GM19025 (cell line): ENCODE results near the gene FAIM2.
"Not testable (repeated sequence)": the region's sequence is repeated elsewhere in the genome, so short reads cannot be mapped to it uniquely, and the experiment has no call there.

ENCODE experiments used
- ATAC-seq: cut with Tn5 transposase; IDR thresholded peaks from one replicate; pipeline ENCODE4 v1.9.1; 2021; ENCODE audit warnings: mild to moderate bottlenecking, low read depth, moderate library complexity; ENCODE audit not compliant: unreplicated experiment

Gene FAIM2

DNA sequence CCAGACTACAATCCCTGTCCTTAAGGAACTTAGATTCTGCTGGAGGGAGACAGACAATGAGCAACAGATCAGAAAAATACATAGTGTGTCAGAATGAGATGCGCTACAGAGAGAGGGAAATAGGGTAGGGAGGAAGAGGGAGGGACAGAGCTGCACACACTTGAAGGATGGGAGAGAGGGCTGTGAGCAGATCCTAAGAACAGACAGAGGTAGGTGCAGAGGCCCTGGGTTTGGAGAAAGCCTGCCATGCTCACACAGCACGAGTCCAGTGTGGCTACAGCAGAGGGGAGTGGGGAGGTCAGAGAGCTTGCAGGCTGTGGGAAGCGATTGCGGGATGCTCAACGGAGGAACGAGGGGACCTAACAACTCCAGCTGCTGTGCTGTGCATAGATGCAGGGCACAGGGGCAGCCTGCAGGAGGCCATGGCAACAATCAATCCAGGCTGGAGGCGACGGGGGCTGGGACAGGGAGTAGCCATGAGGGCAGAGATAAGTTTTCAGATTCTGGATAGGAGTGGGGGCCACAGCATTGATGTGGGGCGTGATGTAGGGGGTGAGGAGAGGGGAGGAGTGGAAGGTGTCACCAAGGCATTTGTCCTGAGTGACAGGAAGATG, 20.7 kb downstream of the FAIM2 start:
- no peak for ATAC-seq

DNA sequence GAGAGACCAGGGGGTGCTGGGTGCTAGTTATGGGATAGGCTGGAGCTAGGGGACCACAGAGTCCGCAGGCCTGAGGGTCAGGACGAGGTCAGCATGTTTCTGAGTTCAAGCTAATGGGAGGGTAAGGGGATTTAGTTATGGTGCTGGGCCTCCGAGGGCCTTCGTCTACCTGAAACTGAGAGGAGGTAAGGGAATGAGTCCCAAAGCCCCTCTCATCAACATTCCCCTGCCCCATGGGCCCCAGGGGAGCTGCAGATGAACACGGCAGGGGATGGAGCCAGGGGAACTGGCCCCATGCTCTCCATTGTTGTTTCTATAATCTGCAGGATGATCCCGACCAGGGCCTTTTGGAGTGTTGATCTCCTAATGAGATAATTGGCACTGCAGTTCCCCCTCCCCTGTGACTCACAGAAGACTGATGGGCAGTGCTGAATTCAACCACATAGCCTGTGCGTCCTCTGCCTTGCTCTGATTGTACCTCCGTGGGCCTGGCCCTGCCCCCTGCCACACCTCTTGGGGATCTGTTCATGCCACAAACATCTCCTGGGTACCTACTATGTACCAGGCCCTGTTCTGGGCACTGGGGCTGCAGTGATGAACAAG, 21.4 kb downstream of the FAIM2 start:
- no peak for ATAC-seq

DNA sequence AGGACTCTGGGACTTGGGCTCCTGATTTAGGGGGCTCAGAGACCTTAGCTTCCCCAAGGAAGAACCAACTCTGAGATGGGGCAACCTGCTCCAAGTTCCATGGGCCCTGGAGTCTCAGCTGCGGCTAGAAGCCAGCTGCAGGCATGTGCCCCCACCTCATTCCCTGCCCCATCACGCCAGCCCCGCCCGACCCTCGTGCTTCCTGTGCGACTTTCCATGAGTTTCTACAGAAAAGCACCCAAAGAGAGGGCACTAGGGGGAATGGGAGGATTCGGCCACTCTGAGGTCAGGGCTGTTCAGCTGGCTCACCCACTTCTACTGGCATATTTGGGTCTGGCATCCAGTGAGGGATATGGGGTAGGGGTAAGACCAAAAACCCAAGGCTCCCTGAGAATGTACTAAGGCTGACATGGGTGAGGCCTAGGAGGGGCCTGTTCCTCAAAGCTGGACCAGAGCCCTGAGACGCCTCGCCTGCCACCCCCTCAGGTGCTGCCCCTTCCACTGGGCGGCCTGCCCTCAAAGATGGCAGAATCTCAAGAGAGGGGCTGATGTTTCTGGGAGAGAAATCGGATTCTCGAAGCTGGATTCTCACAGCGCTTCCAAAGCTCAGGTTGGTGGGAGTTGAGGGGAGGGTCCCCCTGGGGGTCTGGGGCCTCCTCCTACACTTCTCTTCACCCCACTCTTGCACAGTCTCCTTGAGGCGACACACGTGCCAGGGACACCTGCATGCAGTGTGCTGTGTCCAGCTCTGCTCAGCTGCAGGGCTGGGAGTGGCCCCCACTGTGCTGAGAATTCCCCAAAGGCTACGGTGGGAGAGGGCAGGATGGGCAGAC, 22.1 kb downstream of the FAIM2 start:
- no peak for ATAC-seq

DNA sequence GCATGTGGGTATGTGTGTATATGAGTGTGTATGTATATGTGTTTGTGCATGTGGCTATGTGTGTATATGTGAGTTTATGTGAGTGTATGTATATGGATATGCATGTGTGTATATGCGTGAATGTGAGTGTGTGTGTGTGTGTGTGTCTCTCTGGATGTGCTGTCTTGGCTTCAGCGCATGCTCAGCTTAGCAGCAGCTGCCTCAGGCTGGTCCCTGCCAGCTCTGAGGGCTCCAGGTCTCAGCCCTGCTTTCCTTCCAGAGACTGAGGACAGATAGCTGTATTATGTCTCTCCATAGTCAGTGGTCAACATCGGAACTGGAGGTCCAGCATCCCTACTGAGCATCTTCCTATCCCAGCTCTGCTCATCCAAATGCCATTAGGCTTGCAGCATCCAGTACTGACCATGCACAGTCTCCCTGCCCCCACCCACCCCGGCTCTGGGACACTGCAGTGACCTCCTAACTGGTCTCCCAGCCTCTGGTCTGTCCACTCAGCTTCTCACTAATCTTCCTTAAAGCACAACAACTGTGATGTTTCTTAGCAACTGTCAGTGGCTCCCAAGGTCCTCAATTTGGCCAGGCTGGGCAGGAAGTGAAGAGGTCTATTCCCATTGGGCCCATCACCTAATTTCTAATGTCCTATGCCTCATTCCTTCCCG, 22.8 kb downstream of the FAIM2 start:
- no peak for ATAC-seq

DNA sequence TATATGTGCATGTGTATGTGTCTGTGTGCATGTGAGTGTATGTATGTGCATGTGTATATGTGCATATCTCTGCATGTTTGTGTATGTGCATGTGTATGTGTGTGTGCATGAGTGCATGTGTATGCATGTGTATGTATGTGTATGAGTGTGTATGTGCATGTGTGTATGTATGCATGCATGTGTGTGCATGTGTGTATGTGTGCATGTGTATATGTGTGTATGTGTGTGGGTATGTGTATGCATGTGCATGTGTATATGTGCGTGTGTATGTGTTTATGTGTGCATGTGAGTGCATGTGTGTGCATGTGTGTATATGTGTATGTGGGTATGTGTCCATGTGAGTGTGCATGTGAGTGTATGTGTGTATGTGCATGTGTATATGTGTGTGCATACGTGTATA, 24.6 kb downstream of the FAIM2 start:
- ATAC-seq = not testable (repeated sequence)

DNA sequence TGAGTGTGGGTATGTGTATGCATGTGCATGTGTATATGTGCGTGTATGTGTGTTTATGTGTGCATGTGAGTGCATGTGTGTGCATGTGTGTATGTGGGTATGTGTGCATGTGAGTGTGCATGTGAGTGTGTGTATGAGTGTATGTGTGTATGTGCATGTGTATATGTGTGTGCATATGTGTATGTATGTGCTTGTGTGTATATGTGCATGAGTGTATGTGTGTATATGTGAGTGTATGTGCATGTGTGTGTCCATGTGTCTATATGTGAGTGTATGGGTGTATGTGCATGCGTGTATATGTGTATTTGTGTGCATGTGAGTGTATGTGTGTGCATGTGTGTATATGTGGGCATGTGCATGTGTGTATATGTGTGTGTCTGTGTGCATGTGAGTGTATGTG, 25.7 kb downstream of the FAIM2 start:
- ATAC-seq = no peak

DNA sequence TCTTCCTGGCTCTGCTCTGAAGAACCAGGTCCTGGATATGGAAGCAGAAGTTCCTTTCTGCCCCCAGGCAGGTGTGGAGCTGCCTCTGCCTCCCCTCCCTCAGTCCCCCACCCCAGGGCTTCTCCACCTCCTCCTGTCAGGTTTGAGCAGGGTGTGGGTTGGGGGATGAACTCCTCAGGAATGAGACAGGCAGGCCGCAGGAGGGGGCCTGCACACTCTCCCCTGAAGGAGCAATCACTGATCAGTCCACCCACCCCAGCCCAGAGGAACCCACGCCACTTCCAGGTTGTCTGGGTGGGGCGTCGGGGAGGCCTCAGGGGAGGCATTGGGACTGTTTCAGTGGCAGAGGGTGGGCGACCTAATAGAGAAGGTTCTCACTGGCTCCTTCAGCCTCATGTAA, 26.6 kb downstream of the FAIM2 start:
- ATAC-seq = no peak

DNA sequence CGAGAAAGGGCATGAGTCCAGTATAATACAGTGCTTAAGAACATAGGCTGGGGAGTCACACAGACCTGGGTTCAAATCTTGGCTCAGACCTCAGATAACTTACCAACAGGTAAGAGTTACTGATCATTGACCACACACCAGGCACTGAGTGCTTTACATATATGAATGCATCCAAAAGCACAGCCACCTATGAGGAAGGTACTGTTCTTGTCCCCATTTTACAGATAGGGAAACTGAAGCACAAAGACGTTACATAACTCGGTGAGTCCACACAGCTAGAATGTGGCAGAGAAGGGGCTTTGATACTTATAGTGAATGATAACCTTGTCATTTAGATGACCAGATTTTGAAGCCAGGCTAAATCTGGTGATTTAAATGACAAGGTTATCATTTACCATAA, 27.6 kb downstream of the FAIM2 start:
- no peak for ATAC-seq

DNA sequence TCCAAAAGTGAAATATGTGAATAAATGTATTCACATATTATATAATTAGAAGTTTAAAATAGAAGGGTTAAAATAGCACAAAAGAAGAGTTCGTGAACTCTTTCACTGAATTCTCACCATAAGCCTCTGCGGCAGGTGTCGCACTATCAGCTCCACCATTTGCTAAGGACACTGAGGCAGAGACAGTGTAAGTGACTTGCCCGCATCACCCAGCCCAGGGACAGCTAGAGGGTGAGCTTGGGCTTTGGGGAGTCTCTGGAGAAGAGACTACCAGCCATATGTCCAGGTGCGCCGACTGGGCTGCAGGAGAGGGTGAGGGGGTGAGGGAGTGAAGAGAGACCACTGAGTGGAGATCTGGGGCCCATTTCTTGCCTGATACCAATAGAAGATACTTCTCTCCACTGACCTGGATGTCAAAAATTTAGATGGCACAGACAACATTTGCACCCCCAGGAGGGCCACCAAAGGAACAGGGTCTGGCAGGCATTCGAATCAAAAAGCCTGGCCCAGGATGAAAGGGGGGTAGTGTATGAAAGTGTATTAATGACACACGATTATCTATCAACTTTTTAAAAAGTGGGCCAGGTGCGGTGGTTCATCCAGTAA, 28.5 kb downstream of the FAIM2 start:
- no peak for ATAC-seq

DNA sequence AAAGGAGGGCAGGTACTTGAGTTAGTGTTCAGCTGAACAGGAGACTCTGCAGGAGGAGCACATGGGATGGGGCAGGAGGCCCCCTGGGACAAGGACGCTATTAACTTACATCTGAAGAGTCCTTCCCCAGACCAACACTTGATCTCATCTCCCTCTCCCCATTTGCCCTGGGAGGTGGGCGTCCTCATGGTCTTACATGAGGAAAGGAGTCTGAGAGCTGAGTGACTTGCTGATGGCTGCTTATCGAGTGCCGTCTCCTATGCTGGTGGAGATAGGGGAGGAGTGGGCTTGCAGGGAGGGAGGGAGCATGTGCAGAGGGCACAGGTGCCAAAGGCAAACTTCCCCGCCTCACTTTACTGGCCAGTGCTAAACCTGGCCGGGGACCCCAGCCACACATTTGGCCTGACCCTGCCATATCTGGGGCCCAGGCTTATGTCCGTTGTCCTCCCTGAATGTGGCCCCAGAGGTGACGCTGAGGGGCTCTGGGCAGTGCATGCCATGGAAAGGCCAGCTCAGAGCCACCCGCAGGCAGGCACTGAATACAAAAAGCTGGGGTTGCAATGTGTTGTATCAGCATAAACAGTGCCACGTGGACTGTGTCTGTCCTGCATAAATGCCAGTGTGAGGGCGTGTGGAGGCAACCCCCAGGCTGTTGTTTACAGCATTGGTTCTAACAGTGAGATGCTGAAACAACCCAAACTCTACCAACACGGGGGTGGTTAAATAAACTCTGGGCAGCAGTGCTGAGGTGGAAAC, 29.4 kb downstream of the FAIM2 start:
- no peak for ATAC-seq

DNA sequence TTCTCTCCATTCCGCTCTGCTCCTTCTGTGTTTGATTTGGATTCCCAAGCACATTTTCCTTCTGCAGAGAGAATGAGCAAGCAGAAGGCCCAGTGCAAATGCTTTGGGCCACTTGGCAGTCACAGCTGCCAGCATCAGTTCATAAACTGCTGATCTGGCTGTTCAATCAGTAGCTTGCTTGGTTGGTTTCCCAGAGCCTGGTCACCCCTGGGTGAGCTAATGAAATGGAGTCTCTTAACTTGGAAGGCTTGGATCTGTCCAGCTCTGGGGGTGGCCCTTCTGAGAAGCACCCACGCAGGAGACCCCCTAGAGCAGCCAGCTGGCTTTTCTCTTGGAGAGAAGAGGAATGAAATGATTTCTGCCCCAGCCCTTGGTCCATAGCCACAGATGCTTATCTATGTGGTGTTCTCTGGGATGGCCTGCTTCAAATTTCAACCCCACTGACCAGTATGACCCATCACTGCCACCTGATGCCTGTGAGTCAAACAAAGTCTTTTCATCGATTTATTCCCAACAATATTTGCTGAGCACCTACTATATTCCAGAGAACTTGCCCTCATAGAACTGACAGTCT, 30.3 kb downstream of the FAIM2 start:
- no peak for ATAC-seq

DNA sequence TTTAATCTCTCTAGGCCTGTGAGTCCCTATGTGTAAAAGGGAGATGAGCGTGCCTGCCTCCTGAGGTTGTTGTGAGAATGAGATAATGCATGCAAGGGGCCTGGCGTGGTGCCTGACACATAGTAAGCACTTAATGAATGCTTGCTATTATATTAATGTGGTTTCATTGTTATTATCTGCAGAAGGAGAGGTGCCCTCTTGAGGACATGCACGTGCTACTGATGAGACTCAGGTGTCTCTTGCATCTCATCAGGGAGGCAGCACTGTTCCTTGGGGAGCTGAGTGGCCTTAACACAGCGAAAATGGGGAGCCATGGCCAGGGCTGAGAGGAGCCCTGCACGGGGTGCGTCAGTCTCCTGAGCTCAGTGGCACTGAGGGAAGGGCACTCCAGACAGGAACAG, 30.9 kb downstream of the FAIM2 start:
- no peak for ATAC-seq

DNA sequence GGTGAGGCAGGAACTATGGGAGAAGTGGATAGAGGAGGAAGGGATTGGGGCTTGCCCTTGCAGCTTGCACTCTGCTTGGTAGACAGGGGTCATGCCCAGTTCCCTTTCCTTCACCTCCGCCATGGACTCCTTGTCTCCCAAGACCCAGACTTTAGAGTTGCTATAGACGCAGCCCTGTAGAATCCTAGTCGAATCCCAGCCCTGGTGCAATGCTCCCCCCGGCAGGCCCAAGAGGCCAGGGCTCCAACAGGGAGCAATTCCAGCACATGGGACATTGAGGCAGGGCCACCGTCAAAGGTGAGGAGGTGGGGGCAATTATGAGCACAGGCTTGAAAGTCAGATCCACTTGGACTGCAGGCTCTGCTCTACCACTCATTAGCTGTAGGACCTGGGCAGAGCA, 31.3 kb downstream of the FAIM2 start:
- no peak for ATAC-seq

DNA sequence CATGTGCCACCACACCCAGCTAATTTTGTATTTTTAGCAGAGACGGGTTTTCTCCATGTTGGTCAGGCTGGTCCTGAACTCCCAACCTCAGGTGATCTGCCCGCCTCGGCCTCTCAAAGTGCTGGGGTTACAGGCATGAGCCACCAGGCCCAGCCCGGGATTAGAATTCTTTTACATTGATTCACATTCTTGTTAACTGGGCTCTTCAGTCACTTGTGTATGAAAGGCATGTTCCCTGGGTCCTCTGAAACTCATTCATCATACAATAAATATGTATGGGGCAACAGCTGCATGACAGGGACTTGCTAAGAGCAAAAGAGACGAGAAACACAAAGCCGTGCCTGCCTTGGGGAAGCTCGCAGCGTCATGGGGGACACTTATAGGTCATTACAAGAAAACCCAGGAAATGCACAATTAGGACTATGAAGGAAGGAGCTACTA, 31.9 kb downstream of the FAIM2 start:
- not testable (repeated sequence) for ATAC-seq

DNA sequence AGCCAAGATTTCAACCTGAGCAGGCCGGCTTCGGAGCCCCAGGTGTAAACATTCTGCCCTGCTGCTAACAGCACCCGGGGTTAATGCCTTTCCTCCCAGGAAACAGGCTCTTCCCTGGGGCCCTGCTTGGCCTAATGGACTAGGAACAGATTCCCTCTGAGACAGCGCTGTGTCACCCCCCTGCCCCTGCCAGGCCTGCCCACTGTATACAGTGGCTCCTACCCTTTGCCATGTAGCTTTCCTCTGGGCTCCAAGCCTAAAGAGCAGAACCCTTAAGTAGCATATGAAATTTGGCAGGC, 32.5 kb downstream of the FAIM2 start:
- ATAC-seq = no peak

DNA sequence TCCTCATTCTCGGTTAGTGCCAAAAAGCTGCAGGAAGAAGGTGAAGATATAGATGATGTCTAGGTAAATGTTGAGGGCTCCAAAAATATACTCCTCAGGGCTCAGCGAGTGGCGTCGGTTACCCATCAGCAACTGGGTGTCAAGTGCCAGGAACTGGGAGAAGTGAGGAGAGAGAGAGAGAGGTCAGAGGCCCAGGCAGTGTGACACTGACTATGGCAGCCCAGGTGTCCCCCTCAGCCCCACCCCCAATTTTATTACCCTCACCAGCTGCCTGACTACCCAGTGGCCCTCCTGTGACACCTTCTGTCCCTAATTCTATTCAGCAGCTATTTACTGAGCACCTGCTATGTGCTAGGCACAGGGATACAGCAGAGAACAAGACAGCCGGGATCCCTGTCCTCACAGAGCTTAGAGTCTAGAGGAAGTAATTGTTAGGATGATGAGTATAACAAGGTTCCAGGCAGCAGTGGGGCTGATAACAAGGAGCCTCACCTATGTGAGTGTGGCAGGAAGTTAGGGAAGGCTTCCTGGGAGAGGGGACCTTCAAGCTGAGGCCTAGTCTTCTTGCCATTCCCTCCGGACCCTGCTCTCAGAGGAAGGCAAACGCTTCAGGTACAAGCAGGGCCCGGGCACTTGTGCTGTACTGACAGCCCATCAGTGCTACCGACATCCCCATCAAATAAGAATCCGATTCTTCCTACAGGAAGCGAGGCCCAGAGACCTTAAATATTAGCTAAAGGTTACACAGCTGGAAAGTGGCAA, 33.0 kb downstream of the FAIM2 start:
- ATAC-seq = no peak

DNA sequence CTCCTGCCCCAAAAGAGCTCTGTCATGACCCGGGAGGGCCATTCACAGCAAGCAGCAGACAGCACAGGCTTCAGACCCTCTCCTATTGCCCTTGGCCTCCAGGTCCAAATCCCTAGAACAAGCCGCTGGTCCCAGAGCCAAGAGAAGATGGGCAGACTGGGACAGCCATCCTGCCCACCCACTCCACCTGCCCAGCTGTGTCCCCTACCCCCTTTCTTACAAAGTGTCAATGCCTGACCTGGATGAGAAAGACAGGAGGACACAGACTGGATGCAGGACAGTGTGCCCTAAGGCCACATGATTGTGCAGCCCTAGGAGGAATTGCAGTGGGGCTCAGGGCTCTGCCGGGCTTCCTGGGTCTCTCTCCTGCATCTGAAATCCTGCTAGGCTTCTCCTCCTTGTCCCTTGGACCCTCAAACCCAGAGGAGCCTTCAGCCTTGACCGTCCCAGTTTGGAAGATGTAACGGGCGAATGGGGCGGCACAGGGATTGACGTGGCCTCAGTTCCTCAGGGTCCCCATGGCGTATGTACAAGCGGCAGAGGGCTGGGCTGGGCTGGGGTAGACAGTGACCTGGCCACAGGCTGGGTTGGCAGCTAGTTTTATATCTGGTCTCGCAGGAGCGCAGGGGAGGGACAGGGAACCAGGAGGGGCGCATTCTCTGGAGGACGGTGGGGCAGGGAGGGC, 33.7 kb downstream of the FAIM2 start:
- no peak for ATAC-seq

DNA sequence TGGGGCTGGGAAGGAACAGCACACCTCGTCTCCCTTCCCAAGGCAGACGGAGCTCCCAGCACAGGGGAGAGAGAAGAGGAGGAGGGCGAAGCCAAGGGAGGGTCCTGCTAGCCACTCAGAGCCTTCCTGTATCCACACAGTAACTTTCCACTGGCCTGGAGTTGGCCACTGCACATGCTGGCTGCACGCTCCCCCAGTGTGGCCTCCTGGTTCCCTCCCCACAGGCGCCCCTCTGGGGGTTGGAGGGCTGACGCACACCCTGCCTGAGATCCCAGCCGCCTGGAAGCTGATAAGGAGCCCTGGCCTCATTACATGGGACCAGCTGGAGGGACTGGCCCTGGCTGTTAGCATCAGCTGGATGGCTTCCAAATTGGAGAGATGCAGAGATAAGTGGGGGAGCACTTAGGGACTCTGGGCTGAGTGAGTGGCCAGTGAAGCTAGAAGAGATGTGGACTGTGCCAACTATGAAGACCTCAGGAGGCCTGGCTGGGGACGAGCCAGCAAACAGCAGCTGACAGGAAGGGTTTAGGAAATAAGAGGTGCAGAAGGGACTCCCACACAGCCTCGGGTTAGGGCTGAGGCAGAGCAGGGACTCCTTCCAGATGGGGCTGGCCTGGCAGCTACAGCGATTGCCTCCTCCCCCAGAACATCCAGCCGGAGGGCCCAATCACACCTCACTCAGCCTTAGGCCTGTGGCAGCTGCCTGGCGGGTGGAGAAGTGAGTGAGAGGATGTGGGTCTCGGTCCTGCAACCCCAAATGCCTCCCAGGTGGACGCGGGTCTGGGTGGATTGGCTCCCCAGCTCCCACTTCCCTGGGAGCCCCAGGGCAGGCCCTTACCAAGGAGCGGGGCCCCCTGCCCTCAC, 34.5 kb downstream of the FAIM2 start:
- no peak for ATAC-seq
